Osteocyte (in vitro differentiated cells): ENCODE results near the gene MFAP3L. TPM values are rescaled to one million over a fixed set of nuclear protein-coding genes. Genes with fewer than 3 reads are reported as not detected.

Experiments used
- DNase-seq: peaks from one replicate; pipeline ENCODE4 v3.0.0; 2021; ENCODE audit warnings: mixed read lengths; ENCODE audit not compliant: unreplicated experiment; ENCODE audit errors: extremely low spot score
- H3K27ac Mint-ChIP-seq: one replicate; pipeline ENCODE4 v1.8.0; 2021; ENCODE audit warnings: mild to moderate bottlenecking, mixed read lengths; ENCODE audit not compliant: unreplicated experiment
- H3K27me3 Mint-ChIP-seq: one replicate; pipeline ENCODE4 v1.8.0; 2021; ENCODE audit warnings: mixed read lengths; ENCODE audit not compliant: unreplicated experiment
- H3K36me3 Mint-ChIP-seq: one replicate; pipeline ENCODE4 v1.8.0; 2021; ENCODE audit warnings: mixed read lengths; ENCODE audit not compliant: unreplicated experiment
- H3K4me1 Mint-ChIP-seq: one replicate; pipeline ENCODE4 v1.8.0; 2021; ENCODE audit warnings: mixed read lengths; ENCODE audit not compliant: unreplicated experiment
- H3K4me3 Mint-ChIP-seq: one replicate; pipeline ENCODE4 v1.8.0; 2021; ENCODE audit warnings: mild to moderate bottlenecking, moderate library complexity, mixed read lengths; ENCODE audit not compliant: unreplicated experiment
- H3K9me3 Mint-ChIP-seq: one replicate; pipeline ENCODE4 v1.8.0; 2021; ENCODE audit warnings: mixed read lengths; ENCODE audit not compliant: unreplicated experiment
- total RNA-seq: library from RNA; stranded (reverse); gene quantifications from 2 replicates; pipeline ENCODE4 v1.2.1, GENCODE V29; 2021
- TF ChIP-seq, protein P1 (sequence below): fragments of 200-600 bp; sonication (generic); IDR thresholded peaks from 2 replicates; pipeline ENCODE4 v1.5.0; 2021; ENCODE audit warnings: antibody characterized with exemption, mild to moderate bottlenecking, moderate library complexity

The MFAP3L gene
- total RNA-seq, 1 donor from 2014 or later: 2.5 TPM

DNA sequence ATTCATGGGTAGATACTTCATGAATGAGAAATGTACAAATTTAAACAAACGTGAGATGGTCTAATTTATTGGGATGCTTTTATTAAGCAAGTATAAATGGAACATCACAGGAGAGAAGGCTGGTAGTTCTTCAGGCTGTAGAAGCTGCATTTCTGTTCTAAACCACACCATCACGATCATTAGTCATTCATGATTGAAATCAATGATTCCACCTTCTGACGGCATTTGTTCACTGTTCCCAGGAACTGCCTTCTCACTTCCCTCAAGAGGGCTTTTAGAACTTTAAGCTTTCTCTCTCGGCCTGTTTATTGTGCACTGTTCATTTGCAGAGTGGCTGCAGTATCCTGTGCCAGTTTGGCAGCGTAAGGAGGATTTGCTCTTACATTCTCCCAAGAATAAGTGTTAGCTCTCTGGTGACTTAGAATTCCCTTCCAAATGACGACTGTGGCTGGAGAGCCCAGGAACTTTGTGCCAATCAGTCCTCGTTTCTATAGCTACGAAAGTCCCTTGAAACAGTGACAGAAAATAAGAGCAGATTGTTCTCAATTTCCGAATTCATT, 54.7 kb downstream of the MFAP3L start:
- Mint-ChIP-seq H3K4me3 (no peak overlapping the region), H3K36me3 (no peaks in the 10 kb centered on the region), H3K27ac (no peak overlapping the region), H3K9me3 (no peaks in the 10 kb centered on the region), H3K4me1 (no peaks in the 10 kb centered on the region), H3K27me3 (no peaks in the 10 kb centered on the region)
- TF ChIP-seq, protein P1, sequence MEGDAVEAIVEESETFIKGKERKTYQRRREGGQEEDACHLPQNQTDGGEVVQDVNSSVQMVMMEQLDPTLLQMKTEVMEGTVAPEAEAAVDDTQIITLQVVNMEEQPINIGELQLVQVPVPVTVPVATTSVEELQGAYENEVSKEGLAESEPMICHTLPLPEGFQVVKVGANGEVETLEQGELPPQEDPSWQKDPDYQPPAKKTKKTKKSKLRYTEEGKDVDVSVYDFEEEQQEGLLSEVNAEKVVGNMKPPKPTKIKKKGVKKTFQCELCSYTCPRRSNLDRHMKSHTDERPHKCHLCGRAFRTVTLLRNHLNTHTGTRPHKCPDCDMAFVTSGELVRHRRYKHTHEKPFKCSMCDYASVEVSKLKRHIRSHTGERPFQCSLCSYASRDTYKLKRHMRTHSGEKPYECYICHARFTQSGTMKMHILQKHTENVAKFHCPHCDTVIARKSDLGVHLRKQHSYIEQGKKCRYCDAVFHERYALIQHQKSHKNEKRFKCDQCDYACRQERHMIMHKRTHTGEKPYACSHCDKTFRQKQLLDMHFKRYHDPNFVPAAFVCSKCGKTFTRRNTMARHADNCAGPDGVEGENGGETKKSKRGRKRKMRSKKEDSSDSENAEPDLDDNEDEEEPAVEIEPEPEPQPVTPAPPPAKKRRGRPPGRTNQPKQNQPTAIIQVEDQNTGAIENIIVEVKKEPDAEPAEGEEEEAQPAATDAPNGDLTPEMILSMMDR: no peak
- DNase-seq: no peak

DNA sequence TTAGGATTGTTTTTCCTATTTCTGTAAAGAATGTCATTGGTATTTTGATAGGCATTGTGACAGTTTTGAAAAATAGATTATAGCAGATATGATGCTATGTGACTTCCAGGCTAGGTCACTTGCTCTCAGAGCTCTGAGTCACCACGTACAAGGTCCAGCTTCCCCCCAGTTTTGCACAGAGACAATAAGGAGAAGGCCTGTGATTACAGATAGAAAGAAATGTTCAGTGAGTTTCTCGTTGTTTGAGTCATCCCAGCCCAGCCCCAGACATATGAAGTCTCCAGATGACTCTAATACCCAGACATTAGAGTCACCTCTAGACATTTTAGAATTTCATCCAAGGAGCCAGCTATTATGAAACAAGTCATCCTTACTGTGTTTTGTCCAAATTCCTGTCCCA, 57.2 kb downstream of the MFAP3L start:
- Mint-ChIP-seq H3K27me3 (no peaks in the 10 kb centered on the region), H3K4me3 (no peak overlapping the region), H3K4me1 (peaks cover 5% of the 10 kb centered on the region), H3K36me3 (no peaks in the 10 kb centered on the region), H3K9me3 (no peaks in the 10 kb centered on the region), H3K27ac (no peak overlapping the region)
- no peak for DNase-seq
- TF ChIP-seq, protein P1: no peak

- H3K4me1 Mint-ChIP-seq: peaks cover 10% of the 10 kb centered on the region
- no peak for DNase-seq
- no peaks in the 10 kb centered on the region for H3K9me3 Mint-ChIP-seq
- H3K36me3 Mint-ChIP-seq: no peaks in the 10 kb centered on the region
- H3K27me3 Mint-ChIP-seq: no peaks in the 10 kb centered on the region
- H3K4me3 Mint-ChIP-seq: no peak overlapping the region
- H3K27ac Mint-ChIP-seq: no peak overlapping the region
- TF ChIP-seq, protein P1: no peak
These were observed 62.2 kb downstream of the MFAP3L start for GRCh38 chr4:169963998-169964397.

- no peaks in the 10 kb centered on the region for H3K27me3 Mint-ChIP-seq
- no peak overlapping the region for H3K27ac Mint-ChIP-seq
- H3K4me3 Mint-ChIP-seq: no peak overlapping the region
- TF ChIP-seq, protein P1: no peak
- peaks cover 7% of the 10 kb centered on the region for H3K4me1 Mint-ChIP-seq
- no peak for DNase-seq
- H3K36me3 Mint-ChIP-seq: no peaks in the 10 kb centered on the region
- H3K9me3 Mint-ChIP-seq: no peaks in the 10 kb centered on the region
These were observed 66.9 kb downstream of the MFAP3L start for GRCh38 chr4:169959254-169959653.

DNA sequence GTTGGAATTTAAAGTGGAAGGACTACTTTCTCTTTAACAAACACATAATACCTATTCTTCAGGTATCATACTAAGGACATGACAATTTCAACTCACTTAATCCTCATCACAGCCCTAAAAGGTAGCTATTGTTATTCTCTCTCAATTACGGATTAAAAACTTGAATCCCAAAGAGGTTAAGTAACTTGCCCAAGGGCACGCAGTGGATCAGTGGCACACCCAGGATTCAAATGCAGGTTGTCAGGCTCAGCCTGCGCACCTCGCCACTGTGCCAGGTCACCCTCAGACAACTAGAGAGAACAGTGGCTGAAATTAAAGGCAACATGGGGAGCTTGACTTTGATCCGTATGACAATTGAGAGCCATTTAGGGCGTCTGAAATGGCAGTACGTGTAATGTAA, 67.6 kb downstream of the MFAP3L start:
- TF ChIP-seq, protein P1: no peak
- Mint-ChIP-seq H3K9me3 (no peaks in the 10 kb centered on the region), H3K4me1 (peaks cover 1% of the 10 kb centered on the region), H3K27me3 (no peaks in the 10 kb centered on the region), H3K4me3 (no peak overlapping the region), H3K27ac (no peak overlapping the region), H3K36me3 (no peaks in the 10 kb centered on the region)
- DNase-seq: no peak
